NCI-H524 (cell line): Measurements from ENCODE around the gene SRGAP3.

Source experiments
- DNase-seq, 2 experiments: peaks; one replicate each; lab custom pipeline; 2025; lab: John Stamatoyannopoulos, UW

SRGAP3 gene

GRCh38 chr3:9047452-9048346, 201.7 kb downstream of the SRGAP3 start:
- no peak for DNase-seq

- DNase-seq, result no peak
These were observed 204.1 kb downstream of the SRGAP3 start for GRCh38 chr3:9045371-9045770.

- DNase-seq, result no peak
These were observed 206.4 kb downstream of the SRGAP3 start for GRCh38 chr3:9043063-9043462.

GRCh38 chr3:9041626-9042025, 207.8 kb downstream of the SRGAP3 start:
- no peak for DNase-seq

GRCh38 chr3:9040996-9041395, 208.4 kb downstream of the SRGAP3 start:
- peak in 1 of 2 experiments; percentile 13 for DNase-seq

DNA sequence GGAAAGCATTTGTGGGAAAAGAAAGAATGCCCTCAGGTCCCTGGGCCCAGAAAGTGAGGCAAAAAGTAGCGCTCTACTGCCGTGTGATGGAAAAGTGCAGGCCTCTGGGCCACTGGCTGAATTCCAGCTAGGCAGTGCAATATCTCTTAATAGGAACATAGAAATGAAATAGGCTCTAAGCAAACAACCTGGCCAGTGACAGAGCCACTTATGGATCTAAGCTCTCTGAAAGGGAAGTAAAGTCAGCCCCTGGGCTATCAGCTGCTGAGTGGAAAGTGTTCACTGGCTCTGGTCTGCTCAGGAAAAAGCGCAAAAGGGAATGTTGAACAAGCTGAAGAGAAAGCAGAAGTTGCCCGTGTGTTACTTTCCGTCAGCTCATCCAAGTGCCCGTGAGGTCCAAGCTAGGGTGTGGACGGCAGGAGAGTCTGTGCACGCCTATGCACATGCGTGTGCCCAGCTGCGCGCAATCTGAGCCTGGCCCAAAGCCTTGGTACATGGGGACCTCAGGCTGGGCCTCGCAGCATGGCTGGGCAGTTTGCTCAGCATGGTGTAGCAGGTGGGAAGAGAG, 212.2 kb downstream of the SRGAP3 start:
- no peak for DNase-seq

GRCh38 chr3:9036404-9037131, 212.9 kb downstream of the SRGAP3 start:
- DNase-seq, result no peak

DNA sequence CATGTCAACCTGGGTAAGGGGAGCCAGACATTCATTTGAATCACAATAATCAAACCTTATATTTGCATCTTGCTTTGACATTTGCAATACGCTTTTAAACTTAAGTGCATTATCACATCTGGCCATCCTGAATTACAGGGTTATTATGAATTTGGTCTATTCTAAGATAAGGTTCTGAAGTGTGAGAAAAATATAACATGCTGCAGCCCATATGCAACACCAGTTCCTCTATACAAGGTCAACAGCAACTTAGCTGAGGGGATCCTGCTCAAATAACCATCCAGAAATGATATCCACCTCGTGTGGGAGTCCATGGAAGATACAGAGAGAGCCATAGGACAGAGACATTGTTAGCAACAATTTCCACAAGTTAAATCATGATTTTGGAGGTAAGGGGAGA, 213.5 kb downstream of the SRGAP3 start:
- no peak for DNase-seq

- no peak for DNase-seq
These were observed 214.0 kb downstream of the SRGAP3 start for GRCh38 chr3:9035473-9035872.

DNA sequence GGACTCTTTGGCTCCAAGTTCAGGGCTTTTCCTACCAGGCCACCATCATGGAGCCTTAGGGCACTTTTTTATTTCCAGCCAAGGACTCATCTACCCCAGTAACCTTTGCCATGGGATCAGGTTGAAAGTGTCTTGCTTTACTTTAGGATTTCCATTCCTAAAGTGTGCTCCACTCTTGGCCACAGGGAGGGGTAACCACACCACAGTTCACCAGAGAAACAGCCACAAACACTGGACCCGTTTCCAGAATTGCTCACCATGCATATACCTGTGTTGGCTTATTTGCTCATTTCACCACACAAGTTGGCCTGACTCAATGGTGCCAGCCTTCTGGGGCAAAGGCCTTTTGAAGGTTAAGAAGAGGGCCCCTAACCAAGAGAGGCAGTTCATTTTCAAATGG, 215.6 kb downstream of the SRGAP3 start:
- DNase-seq, result no peak

DNA sequence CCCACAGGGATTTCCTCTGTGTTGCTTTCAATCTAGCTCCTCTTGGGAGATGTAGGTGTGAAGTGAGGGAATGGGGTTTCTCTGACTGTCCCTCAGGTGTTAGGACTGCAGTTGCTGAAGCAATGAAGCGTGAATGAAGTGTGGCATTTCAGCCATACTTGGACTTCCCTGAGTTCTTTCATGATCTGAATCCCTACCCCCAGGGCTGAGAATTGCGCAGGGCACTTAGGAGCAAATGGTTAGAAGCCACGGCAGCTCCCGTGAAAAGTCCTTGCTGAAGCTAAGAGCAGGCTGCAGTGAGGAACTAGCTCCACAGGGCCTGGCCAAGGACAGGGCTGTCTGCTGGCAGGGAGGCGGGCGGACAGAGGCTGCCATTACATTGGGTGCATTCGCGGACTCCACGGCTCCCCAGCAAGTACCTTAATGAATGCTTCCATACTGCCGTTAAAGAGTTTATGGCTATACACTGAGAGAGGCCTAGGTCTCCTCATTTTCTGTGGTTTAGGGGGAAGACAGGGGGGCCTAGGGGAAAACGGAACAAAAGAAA, 217.1 kb downstream of the SRGAP3 start:
- no peak for DNase-seq

GRCh38 chr3:9030034-9030433, 219.4 kb downstream of the SRGAP3 start:
- no peak for DNase-seq

GRCh38 chr3:9028134-9028533, 221.3 kb downstream of the SRGAP3 start:
- peak in 1 of 2 experiments; percentile 15 for DNase-seq

DNA sequence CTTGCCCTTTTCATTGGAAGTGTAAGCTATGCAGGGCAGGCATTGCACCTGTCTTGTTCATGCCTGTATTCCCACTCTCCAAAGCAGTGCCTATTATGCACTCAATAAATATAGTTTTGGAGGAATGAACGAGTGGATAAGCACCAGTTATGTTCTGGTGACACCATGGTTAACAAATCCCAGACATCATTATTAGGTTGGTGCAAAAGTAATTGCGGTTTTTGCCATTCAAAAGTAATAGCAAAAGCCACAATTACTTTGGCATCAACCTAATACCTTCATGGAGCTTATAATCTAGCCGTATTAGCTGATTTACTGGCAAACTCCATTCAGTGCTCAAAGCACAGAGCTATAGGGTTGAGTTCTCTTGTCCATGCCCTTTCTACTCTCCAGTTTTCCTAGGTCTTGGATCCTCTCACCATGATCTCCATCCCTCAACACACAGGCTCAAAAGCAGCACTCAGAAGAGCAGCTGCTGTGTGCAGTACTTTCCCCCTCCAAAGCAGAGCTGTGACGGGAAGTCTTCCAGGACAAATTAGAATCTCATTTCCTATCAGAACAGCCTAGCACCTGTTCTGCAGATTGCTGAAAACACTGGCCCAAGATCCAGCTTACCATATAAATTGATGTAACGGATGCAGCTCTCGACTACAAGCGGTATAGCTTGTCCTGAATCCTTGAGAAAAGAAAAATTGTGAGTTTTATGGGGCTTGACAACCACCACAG, 223.0 kb downstream of the SRGAP3 start:
- no peak for DNase-seq

DNA sequence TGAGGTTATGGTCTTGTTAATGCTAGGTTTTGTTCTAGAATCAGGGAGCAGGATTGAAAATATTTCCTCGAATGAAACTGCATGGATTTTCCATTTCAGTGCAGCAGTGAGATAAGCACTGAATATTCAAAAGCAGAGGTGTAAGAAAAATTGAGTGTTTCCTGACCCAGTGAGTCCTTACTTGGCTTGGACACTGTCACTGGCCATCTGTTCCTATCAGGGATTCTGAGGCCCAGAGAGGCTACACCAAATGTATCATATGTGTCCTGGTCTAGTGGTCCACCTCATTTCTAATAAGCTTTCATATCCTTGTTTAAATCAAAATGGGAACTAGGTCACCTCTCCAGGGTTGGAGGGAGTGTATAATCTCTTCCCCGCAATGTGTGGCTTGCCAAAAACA, 225.1 kb downstream of the SRGAP3 start:
- DNase-seq, result no peak

DNA sequence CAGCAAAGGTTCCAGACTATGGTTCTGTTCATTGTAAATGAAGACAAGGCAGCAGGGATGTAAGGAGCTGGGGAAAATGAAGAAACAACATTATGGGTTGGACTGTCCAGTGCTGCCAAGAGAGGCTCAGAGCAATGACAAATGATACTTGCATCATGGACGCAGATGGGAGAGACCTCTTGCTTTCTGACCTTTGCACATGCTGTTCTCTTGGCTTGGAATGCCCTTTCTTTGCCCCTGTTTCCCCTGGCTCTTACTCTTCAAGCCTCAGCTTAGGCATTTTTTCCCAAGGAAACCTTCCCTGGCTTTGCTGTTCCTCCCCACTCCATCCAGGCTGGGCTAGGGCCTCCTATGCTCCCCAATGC, 226.2 kb downstream of the SRGAP3 start:
- DNase-seq, result no peak

GRCh38 chr3:9022305-9023225, 226.9 kb downstream of the SRGAP3 start:
- no peak for DNase-seq

DNA sequence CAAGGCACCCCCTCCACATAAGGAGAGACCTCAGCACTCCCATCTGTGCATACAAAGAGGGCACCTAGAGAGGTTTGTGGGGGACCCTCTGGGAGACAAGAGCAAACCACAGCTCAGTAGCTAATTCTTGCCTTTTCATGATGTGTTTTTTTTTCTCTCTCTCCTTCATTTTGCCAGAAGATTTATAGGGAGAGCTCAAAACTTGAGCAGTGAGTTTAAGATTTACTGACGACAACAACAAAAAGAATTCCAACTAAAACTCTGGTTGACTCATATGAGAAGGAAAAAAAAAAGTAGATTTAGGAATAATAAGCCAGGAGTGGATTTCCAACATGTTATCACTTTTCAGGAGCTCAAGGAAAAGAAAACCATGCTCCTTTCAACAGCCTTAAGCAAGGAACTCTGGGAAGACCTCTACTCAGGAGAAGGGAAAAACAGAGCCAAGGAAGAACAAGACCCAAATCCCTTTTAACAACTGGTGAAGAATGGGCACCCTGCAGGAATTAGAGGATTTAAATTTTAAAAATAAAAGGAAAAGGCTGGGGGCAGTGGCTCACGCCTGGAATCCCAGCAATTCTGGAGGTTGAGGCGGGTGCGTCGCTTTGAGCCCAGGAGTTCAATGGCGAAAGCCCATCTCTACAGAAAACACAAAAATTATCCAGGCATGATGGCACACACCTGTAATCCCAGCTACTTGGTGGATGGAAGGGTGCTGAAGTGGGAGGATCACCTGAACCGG, 228.0 kb downstream of the SRGAP3 start:
- DNase-seq, result no peak

- no peak for DNase-seq
These were observed 229.0 kb downstream of the SRGAP3 start for GRCh38 chr3:9020426-9020825.

- no peak for DNase-seq
These were observed 230.0 kb downstream of the SRGAP3 start for GRCh38 chr3:9019259-9019961.
